HFF-Myc (cell line): ENCODE measurements around the gene GLDC.
"Not testable (repeated sequence)": the region's sequence is repeated elsewhere in the genome, so short reads cannot be mapped to it uniquely, and the experiment has no call there.

Source experiments
- DNase-seq: peaks from one replicate; pipeline ENCODE4 v3.0.0-alpha.2; 2011; ENCODE audit warnings: low read depth; ENCODE audit errors: extremely low read depth
- H3K4me3 ChIP-seq: replicated peaks from 2 replicates; pipeline ENCODE4 v1.5.1; 2011; ENCODE audit warnings: low read depth, mild to moderate bottlenecking, control low read depth, low read length
- CTCF ChIP-seq: IDR thresholded peaks from 2 replicates; pipeline ENCODE4 v1.5.1; 2012; ENCODE audit warnings: mild to moderate bottlenecking, low read depth, low read length, control low read depth; ENCODE audit errors: missing control alignments

The GLDC gene

GRCh38 chr9:6630502-6631206, 14.9 kb downstream of the GLDC start:
- no peak overlapping the region for H3K4me3 ChIP-seq
- no peak for DNase-seq
- no peak for TF ChIP-seq CTCF

- H3K4me3 ChIP-seq = no peak overlapping the region
- no peak for TF ChIP-seq CTCF
- DNase-seq = no peak
These were observed 16.8 kb downstream of the GLDC start for GRCh38 chr9:6628704-6629103.

- TF ChIP-seq CTCF = no peak
- no peak overlapping the region for H3K4me3 ChIP-seq
- DNase-seq = no peak
These were observed 20.2 kb downstream of the GLDC start for GRCh38 chr9:6625363-6625762.

- not testable (repeated sequence) for DNase-seq, H3K4me3 ChIP-seq
These were observed 22.7 kb downstream of the GLDC start for GRCh38 chr9:6622784-6623183.

- no peak overlapping the region for H3K4me3 ChIP-seq
- no peak for DNase-seq
- no peak for TF ChIP-seq CTCF
These were observed 24.7 kb downstream of the GLDC start for GRCh38 chr9:6620796-6621195.

GRCh38 chr9:6620353-6620752, 25.2 kb downstream of the GLDC start:
- TF ChIP-seq CTCF = no peak
- no peak overlapping the region for H3K4me3 ChIP-seq
- no peak for DNase-seq

- no peak for TF ChIP-seq CTCF
- H3K4me3 ChIP-seq = no peak overlapping the region
- DNase-seq = no peak
These were observed 25.6 kb downstream of the GLDC start for GRCh38 chr9:6619909-6620308.
